Osteoblast (primary cell): ENCODE results near the gene SMIM24. TPM values are rescaled to one million over a fixed set of nuclear protein-coding genes. Genes with fewer than 3 reads are reported as not detected.

ENCODE experiments used
- DNase-seq: peaks from one replicate; pipeline ENCODE4 v3.0.0; 2011; ENCODE audit warnings: low spot score, mixed read lengths; ENCODE audit not compliant: insufficient read length; ENCODE audit errors: missing footprints
- H2AFZ ChIP-seq: 2 replicates; pipeline ENCODE4 v1.6.0; 2011; ENCODE audit warnings: mild to moderate bottlenecking, low read length
- H3K27ac ChIP-seq: 2 replicates; pipeline ENCODE4 v1.5.1; 2011; ENCODE audit warnings: mild to moderate bottlenecking, low read depth, low read length, moderate library complexity
- H3K27me3 ChIP-seq: 2 replicates; pipeline ENCODE4 v1.6.0; 2012; ENCODE audit warnings: mild to moderate bottlenecking, control low read depth, inconsistent platforms, low read length, moderate library complexity; ENCODE audit not compliant: insufficient read depth
- H3K36me3 ChIP-seq: 2 replicates; pipeline ENCODE4 v1.5.1; 2011; ENCODE audit warnings: mild to moderate bottlenecking, low read length, control low read depth, moderate library complexity; ENCODE audit not compliant: insufficient read depth
- H3K4me1 ChIP-seq: 2 replicates; pipeline ENCODE4 v1.5.1; 2011; ENCODE audit warnings: mild to moderate bottlenecking, low read length, control low read depth, moderate library complexity; ENCODE audit not compliant: insufficient read depth
- H3K4me2 ChIP-seq: 2 replicates; pipeline ENCODE4 v1.6.0; 2011; ENCODE audit warnings: mild to moderate bottlenecking, low read length; ENCODE audit not compliant: insufficient read depth
- H3K4me3 ChIP-seq: fragments of 200-600 bp; sonication (generic); 3 replicates; pipeline ENCODE4 v1.5.1; 2012; ENCODE audit warnings: mild to moderate bottlenecking, low read length, inconsistent platforms; ENCODE audit not compliant: insufficient read depth
- H3K79me2 ChIP-seq: 2 replicates; pipeline ENCODE4 v1.6.0; 2012; ENCODE audit warnings: mild to moderate bottlenecking, low read length, control low read depth, inconsistent platforms; ENCODE audit not compliant: insufficient read depth
- H3K9me3 ChIP-seq: 2 replicates; pipeline ENCODE4 v1.5.1; 2011; ENCODE audit warnings: low read depth, low read length, control low read depth
- H4K20me1 ChIP-seq: 2 replicates; pipeline ENCODE4 v1.6.0; 2012; ENCODE audit warnings: mild to moderate bottlenecking, low read length, control low read depth; ENCODE audit not compliant: insufficient read depth
- CTCF ChIP-seq: IDR thresholded peaks from 2 replicates; pipeline ENCODE4 v1.5.1; 2011; ENCODE audit warnings: mild to moderate bottlenecking, low read depth, low read length, moderate library complexity; ENCODE audit errors: extremely low read depth
- total RNA-seq: library from RNA; depleted of rRNA; stranded (reverse); fragments of >200 nt; gene quantifications from 2 replicates; pipeline ENCODE4 v1.2.3, GENCODE V29; 2012

Gene SMIM24
- total RNA-seq, 1 donor: not detected

- H3K79me2 ChIP-seq: no peaks in the 10 kb centered on the region
- no peak for TF ChIP-seq CTCF
- H3K27me3 ChIP-seq: peaks cover 41% of the 10 kb centered on the region
- DNase-seq: peak; percentile 71
- H2AFZ ChIP-seq: no peak overlapping the region
- no peak overlapping the region for H3K4me3 ChIP-seq
- H3K4me1 ChIP-seq: no peaks in the 10 kb centered on the region
- no peaks in the 10 kb centered on the region for H3K9me3 ChIP-seq
- no peaks in the 10 kb centered on the region for H3K36me3 ChIP-seq
- no peaks in the 10 kb centered on the region for H4K20me1 ChIP-seq
- H3K4me2 ChIP-seq: no peak overlapping the region
- H3K27ac ChIP-seq: no peak overlapping the region
Measured at GRCh38 chr19:3482507-3483225, 2.3 kb upstream of the SMIM24 start.

DNA sequence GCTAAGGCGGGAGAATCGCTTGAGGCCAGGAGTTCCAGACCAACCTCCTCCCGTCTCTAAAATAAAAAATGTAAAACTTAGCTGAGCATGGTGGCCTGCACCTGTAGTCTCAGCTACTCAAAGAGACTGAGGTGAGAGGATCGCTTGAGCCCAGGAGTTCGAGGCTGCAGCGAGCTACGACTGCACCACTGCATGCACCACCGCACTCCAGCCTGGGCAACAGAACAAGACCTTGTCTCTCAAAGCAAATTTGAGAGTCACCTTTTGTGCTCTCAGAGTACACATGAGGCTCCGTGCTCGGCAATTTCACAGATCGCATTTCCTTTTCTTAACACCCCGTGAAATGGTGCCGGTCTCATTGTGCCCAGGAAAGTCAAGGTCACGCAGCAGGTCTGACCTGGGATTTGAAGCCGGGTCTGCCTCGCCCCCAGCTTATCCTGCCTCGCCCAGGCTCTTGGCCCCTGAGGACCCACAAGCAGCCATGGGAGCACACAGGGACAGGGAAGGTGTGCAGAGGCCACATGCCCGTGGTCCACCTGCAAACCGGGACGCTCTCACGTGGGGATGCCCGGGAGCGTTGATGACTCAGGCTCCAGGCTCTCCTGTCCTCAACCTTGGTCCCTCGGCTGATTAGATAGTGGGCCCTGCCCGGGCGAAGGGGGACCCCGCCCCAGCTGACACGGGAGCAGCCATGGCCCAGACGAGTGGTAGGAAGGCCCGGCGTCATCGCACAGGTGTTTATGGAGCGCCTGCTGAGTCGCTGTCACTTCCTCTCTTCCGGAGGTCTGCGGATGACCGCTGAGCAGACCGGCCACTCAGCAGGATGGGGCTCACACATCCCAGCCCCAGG is 1.1 kb upstream of the SMIM24 start:
- Histone ChIP-seq H3K27ac (no peak overlapping the region), H3K27me3 (peaks cover 41% of the 10 kb centered on the region)

DNA sequence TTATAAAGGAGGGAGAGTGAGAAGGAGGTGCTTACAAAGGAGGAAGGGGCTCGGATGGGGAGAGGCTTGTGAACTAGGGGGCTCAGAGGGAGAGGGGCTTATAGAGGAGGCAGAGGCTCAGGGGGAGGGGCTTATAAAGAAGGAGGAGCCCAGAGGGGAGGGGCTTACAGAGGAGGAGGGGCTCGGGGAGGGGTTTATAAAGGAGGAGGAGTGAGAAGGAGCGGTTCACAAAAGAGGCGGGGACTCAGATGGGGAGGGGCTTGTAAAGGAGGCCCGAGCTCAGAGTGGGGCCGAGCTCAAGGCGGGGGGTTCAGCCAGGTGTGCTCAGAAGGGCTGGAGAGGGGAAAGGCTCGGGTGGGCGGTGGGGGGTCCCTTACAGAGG is 500 bp downstream of the SMIM24 start:
- no peak overlapping the region for H3K27ac ChIP-seq
- no peaks in the 10 kb centered on the region for H4K20me1 ChIP-seq
- no peaks in the 10 kb centered on the region for H3K4me1 ChIP-seq
- no peak overlapping the region for H3K4me2 ChIP-seq
- H3K9me3 ChIP-seq: no peaks in the 10 kb centered on the region
- H3K27me3 ChIP-seq: peaks cover 46% of the 10 kb centered on the region
- no peaks in the 10 kb centered on the region for H3K36me3 ChIP-seq
- no peaks in the 10 kb centered on the region for H3K79me2 ChIP-seq
- H3K4me3 ChIP-seq: no peak overlapping the region
- peak; percentile 80 for DNase-seq
- H2AFZ ChIP-seq: no peak overlapping the region
- no peak for TF ChIP-seq CTCF

More for the DNA sequence above, 1.1 kb upstream of the SMIM24 start:
- Histone ChIP-seq H3K4me1 (no peaks in the 10 kb centered on the region), H3K9me3 (no peaks in the 10 kb centered on the region), H4K20me1 (no peaks in the 10 kb centered on the region), H2AFZ (no peak overlapping the region), H3K36me3 (no peaks in the 10 kb centered on the region), H3K4me3 (no peak overlapping the region), H3K79me2 (no peaks in the 10 kb centered on the region), H3K4me2 (no peak overlapping the region)
- peak; percentile 77 for DNase-seq
- no peak for TF ChIP-seq CTCF
